Measurements from ENCODE around the gene CCDC28B.

CCDC28B gene

DNA sequence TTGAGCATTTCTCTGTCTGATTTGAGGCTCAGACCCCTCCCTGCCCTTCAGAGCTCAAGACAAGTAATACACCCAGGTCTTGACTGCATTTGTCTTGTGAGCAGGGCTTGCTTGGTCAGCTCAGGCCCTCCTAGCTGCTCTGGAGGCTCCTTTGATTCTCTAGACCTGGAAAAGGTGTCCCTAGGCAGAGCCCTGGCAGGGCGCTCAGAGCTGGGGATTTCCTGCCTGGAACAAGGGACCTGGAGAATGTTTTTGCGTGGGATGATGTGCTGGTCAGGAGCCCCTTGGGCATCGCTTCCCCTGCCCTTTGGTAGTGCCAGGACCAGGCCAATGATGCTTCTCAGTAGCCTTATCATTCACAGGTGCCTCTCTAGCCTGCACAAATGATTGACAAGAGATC is 4.9 kb upstream of the CCDC28B start:
- no peak for DNase-seq

DNA sequence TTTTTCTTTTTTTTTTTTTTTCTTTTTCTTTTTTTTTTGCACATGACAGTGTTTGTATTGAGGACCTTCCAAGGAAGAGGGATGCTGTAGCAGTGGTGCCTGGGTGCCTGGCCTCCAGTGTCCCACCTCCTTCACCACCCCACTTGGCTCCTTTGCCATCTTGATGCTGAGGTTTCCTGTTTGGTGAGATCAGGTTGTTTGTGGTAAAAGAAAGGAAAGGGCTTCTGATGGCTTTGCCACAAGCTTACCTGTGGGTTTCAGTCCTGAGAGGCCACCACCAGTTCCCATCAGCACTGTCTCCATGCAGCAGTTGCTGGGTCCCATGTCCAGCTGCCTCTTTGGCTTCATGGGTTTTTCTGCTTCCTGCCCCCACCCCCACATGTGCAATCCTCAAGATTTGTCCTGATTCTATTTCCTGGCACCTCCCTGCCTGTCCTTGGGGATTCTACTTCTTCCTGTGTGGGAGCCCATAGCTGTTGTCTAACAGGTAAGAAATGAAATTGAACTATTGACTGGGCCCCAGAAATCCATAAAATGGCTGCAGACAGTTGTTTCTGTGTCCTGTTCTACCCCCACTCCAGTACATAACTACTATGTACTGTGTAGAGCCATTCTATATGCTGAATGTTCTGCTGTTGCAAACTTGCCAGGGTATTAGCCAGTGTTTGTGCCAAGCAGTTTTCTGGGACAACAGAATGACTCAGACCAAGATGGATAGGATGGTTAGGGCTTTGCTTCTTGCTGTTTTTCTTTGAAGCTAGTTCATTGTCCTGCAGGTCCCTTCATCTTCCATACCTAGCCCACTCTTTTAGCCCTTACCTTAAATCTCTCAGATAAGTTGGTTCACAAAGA is 4.2 kb upstream of the CCDC28B start:
- no peak for DNase-seq

DNA sequence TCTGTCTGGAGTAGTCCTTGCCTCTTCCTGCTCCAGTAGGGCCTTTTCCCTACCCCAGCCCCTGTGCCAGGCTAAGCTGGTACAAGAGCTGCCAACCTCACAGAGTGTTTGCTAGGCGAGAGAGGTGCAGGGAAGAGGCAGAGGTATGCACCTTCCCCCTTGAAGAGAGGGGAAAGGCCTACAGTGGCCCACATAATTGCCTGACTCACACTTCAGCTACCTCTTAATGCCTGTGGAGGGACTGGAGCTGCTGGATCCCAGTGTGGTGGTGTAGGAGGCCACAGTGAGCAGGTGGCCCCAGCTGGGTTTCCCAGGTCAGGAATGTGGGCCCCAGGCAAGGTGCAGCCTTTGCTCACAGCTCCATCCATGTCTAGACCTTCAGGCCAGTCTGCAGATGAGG is 3.3 kb upstream of the CCDC28B start:
- no peak for DNase-seq

DNA sequence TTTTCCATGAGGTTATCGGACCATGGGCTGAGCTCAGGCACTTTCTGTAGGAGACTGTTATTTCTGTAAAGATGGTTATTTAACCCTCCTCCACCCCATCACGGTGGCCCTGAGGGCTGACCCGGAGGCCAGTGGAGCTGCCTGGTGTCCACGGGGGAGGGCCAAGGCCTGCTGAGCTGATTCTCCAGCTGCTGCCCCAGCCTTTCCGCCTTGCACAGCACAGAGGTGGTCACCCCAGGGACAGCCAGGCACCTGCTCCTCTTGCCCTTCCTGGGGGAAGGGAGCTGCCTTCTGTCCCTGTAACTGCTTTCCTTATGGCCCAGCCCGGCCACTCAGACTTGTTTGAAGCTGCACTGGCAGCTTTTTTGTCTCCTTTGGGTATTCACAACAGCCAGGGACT is 2.6 kb upstream of the CCDC28B start:
- DNase-seq = no peak

DNA sequence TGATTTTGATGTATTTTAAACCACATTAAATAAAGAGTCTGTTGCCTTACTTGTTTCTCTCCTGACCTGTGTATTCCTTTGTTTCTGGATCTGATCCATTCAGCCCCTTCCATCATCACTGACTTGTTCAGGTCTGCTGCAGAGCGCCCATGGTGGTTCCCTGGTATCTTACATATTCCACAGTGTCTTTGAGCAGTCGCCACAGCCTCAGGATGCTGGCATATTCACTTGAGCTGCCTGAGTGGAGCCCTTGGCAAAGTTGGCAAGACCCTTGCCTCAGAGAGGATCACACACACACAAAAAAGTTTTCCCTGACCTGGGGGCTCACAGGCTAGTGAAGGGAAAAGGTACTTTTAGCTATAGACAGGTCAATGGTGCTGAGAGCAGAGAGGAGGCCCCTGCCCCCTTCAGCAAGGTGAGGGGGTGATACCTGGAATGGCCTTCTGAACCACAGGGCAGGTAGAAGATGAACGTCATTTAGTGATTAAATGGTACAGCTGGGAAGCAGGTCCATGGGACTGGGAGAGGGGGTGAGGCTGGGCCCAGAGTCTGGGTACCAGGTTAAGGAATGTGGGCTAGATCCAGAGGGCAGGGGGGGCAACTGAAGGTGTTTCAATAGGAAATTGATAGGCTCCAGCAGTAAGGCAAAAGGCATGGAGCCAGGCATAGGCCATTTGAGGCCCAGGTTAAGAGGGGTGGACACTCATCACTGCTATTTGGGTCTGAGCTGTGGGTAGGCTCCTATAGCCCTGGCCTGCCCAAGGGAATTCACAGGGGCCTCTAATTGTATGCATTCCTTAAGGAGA is 2.0 kb upstream of the CCDC28B start:
- no peak for DNase-seq

DNA sequence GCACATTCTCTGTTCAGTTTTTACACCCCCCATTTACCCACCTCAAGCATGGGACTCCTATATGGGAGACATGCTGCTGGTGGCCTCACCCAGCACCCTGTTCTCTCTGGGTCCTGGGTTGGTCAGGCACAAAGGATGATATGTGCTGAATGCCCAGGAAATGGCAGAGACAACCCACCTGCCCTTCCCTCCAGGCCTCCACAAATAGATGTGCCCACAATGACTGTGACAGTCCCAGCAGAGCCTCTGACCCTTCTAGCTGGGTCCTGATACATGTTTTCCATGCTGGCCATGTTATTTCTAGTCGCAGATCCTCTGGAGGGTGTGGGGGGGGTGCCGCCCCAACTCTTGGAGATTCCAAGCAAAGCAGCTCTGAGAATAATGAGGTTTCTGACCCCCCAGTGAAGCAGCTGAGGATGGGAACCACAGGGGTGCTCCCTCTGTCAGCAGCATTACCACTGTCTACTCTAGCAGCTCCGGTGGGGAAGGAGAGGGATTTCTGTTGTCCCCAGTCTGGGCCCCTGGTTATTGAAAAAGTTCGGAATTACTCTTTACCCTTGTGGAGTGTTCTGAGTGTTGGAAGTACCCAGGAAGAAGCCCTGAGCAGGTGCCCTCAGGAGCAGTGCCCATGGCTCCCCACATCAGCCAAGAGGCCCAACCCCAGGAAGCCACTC is 1.2 kb upstream of the CCDC28B start:
- no peak for DNase-seq

DNA sequence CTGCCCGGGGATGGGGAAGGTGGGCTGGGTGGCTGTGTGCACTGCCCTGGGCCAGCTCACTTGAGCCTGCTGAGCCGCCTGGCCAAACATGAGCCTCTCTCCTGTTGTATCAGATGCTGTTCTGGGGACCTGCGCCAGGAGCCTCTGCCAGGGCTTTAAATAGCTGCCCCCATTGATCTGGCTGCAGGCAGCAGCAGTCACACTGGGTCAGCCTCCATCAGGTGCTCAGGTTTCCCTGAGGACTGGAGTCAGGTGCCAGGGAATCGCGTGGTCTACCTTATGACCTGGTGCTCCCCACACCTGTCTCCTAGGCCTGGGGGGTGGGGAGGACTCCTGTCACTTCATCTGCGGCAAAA is 700 bp upstream of the CCDC28B start:
- no peak for DNase-seq

DNA sequence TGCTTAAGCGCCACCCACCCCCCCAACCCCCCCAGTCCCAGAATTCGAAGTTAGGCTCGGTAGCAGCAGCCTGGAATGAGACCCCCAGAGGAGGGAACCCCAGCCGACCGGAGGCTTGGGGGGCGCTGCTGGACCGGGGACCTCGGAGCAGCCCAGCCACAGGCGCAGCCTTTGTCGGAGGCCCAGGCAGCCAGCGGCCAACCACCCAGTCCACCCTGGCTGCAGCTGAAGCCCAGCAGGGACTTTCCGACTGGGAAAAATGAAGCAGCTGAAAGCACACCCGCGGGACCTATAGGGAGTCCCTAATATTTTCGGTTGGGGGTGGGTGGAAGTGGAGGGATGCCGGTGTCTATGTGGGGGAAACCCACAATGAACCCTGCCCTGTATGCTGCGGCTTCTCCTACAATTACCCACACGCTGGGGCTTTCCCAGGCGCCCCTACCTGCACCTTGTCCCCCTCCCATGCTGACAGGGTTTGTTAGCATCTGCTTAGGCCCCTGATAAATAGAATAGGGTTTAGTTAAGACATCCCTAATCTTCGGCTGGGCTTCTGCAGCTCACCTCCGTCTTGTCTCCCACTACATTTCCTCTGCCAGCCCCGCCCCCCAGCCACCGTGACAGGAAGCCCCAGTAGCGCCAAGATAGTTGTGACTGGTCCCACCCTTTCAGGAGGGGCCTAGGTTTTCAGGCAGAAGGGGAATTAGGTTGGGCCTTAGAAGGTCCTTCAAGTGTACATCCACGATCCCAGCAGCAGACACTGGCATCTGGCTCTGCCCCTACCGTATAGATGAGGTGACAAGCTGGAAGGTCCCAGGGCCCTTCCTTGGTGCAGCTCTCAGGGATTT is 838 bp downstream of the CCDC28B start:
- DNase-seq = peak; percentile 65

DNA sequence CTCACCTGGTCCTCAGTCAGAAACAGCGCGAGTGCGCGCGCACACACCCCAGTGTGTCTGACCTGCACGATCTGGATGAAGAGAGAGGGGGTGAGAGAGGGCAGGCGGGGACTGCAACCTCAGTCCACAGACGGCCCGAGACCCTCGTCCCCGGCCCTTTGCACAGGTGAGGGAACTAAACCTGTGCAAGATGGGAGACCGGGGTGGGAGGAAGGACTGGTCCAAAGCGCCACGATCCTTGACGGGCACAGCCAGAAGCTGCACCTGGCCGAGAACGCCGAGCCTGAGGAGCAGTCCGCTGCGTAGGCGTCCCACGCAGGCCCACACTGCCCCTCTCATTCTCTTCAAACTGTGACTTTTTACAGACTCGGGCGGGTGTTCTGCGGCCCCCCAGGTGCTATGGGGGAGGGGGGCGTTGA is 4.6 kb downstream of the CCDC28B start:
- no peak for DNase-seq

DNA sequence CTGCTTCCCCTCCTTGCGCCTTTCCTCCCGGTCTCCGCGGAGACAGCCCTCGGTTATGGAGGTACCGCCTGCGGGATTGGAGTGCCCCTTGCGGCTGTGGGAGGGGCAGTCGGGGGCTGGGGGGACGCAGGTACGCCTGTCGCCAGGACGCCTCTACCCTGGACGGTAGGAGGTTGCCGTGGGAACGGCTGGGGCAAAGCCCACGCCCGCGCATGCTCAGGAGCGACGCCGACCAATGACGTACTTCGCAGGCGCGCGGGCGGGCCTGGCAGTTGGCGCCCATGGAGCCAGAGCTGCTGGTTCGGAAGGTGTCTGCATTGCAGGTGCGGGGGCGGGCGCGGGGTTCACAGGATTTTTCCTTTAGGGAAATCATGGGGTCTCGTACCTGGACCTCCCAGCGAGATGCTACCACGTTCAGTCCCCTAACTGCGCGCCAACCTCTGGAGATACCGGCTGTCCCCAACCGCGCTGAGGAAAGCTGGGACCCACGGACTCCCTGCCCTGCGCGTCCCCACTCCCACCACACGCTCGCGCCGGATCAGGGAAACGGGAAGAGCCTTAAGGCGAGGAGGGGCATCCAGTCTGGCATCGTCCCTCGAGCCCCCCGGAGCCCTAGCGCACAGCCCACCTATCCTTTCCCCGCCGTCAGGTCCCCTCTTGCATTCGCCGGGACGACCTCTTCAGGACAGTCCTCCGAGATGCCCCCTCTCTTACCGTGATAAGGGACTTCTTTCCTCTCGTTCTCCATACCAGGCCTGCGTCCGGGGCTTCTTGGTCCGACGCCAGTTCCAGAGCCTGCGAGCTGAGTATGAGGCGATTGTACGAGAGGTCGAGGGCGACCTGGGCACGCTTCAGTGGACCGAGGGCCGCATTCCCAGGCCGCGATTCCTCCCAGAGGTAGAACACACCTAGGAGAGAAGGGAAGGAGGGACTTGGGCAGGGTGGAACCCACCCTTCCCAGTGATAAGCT is 5.3 kb downstream of the CCDC28B start, which contains the start of gene IQCC:
Gene IQCC, plus strand, starts transcription at position 271 of the 970 bp plus-strand sequence. Its CDS starts 11 bp downstream, at position 282.
- DNase-seq = peak; percentile 78

DNA sequence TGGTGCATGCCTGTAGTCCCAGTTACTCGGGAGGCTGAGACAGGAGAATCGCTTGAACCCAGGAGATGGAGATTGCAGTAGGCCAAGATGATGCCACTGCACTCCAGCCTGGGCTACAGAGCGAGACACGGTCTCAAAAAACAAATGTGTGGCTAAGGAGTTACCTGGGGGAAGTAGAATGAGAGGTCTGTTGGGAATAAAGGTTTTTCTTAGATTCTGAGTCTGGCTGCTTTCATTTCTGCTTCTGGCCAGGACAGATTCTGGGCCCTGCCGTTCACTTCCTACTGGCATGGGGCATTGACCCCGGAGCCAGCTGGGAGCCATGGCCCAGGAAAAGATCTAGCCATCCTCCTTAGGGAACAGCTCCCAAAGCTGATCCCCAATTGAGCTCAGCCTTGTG is 8.1 kb downstream of the CCDC28B start:
- DNase-seq = no peak

DNA sequence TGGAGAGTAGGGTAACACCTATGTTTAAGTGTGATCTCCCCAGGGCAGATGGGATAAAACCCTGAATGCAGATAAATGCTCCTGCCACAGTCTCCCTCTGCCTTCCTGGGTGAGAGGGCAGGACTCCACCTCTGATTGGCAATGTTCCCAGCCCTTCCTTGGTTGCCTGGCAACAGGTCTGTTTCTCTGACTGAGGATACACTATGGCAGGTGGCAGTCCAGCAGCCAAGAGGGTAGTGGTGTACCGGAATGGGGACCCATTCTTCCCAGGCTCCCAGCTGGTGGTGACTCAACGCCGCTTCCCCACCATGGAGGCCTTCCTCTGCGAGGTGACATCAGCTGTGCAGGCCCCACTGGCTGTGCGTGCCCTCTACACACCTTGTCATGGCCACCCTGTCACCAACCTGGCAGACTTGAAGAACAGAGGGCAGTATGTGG is 8.5 kb downstream of the CCDC28B start, which contains the start of gene DCDC2B:
Gene DCDC2B, plus strand, starts transcription at position 199 of the 438 bp plus-strand sequence. Its CDS starts 5 bp downstream, at position 204.
- DNase-seq = no peak

DNA sequence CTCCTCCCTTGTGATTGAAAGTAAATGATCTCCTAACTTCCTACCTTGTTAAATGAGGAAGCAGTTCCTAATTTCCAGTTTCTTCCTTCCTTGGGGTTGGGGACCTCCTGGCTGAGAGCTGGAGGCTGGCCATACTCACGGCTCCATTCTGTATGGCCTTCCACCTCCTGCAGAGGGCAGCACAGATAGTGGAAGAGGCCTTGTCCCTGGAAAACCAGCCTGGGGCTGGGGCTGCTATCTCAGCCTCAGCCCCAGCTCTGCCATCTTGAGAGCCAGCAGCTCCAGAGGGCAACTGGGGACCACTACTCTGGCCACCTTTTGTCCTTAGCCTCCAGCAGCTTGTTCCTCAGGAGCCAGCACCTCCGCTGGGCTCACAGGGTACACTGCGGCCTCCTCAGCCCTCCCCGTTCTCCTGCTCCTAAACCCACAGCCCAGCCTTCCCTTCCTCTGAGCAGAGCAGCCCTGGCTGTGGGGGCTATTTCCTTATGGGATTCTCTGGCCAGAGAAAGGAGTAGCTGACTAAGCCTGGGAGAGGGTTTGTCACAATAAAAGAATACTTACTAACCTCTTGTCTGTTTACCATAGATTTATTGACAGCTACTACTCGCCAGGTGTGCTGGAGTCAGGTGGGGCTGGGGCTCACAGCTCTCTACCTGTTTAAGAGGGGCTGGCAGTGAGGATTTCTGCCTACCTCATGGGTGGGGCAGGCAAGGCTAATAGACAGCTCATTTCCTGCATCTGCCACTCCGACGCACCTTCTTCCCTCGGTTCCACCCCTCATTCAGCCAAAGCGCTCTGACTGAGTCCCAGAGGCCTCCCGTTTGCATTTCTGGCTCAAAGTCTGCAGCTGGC is 15.5 kb downstream of the CCDC28B start:
- peak; percentile 56 for DNase-seq

DNA sequence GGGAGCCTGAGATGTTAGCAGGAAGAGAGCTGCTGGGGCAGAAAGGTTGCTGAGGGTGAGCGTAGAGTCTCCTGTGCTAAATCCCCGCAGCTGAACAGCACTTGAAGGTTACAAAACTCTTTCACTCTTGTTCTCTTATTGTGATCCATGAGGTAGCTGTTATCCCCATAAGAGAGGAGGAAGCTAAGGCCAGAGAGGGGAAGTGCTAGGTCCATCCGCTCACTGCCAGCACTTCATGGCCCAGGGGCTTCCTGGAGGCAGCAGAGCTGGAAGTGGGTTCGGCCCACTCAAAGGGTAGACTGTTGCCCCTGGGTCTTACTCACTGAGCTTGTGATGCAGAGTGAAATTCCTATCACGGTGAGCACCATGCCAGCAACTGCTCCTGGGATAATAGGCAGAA is 16.2 kb downstream of the CCDC28B start:
- no peak for DNase-seq

DNA sequence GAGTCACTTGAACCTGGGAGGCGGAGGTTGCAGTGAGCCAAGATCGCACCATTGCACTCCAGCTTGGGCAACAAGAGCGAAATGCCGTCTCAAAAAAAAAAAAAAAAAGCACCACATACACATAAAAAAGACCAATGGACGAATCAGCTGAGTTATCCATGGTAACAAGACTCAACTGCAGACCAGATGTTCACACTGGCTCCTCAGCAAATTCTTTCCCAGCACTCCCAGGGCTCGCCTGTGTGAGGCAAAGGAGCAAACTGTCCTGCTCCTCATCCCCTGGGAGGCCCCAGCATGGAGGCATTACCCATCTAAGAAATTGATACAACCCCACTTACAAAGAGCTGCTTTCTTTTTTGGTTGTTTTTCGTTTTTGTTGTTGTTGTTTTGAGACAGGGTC is 18.6 kb downstream of the CCDC28B start:
- DNase-seq = no peak

DNA sequence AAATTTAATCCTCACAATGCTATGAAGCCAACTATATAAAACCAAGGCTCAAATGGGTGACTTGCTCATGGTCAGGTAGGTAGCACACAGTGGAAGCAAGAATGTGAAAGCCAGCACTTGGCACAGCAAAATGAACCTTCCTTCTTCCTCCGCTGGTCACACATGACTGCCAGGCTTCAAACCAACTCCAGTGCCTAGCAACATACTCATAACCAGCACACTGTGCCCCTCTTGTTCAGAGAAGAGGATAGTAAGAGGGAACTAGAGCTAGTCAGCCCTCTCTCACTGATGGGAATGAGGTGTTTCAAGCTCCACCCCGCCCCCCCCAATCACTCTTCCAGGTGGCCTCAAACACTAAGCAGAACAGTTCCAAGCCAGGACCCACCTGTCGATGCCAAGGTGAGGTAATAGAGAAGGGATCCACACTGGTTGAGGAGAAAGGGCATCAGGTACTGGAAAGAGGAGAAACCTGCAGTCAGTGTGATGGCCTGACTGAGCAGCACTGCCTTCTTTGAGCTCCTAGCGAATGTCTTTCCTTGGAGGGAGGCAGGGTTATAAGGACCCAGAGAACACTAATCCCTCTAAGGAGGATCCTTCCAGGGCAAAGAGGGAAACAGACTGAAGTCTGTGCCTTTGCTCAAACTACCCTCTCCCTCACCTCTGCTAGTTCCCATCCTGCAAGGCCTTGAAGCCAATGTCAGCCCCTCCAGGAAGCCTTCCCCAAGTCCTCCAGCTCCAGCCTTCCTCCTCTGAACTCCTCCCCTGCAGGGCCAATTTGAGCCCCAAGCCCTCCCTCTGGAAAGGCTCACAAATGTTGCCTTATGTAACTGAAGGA is 20.6 kb downstream of the CCDC28B start:
- DNase-seq = no peak

DNA sequence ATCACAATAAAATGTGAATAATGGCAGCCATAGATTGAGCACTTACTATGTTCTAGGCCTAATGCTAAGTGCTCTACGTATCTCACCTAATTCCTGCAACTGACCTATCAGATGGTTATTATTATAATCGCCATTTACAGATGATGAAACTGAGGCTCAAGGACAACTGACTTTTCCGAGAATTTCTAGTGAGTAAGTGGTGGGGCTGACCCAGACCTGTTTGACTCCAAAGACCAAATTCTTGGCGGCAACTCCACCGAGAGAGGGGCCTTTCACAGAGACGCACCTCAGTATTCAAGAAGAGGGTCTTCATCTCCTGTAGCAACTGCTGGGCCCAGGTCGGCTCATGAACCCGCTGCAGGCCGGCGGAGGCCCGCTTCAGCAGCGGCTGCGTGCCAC is 21.2 kb downstream of the CCDC28B start:
- no peak for DNase-seq

DNA sequence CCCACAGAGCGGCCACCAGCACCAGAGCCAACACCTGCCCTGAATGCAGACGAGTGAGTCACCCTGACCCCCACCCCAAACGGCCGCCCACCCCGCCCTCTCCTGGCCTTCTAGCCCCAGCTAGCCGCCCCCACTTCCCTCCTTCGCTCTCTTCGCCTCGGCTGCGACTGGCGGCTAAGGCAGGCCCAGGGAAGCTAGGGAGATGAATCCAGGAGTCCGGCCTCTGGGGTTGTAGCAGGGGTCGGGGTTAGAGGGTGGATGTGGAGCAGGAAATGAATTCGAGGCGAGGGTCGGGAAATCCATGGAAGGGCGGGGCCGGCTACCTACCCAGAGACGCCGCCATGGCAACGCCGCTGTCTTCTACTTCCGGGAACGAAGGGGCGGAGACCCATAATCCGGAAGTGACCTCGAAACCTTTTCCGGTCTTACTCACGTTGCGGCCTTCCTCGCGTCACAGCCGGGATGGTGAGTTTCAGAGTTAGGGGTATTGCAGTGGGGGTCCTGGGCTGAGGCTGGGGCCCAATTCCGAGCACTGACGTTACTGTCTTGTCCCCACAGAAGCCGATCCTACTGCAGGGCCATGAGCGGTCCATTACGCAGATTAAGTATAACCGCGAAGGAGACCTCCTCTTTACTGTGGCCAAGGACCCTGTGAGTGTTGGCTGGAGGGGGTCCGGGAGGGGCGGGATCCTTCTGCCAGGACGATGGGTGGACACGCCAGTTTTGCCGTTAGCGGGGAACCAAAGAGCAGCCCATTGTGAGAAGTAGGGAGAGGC is 21.8 kb downstream of the CCDC28B start, which contains the start of the genes EIF3I and TMEM234:
Gene EIF3I, plus strand, starts transcription at position 428 of the 776 bp plus-strand sequence. Its CDS starts 35 bp downstream, at position 463.
Gene TMEM234, minus strand, starts transcription at position 374 of the 776 bp plus-strand sequence. Its CDS starts 31 bp downstream, at position 343.
- DNase-seq = peak; percentile 91

Data from activated T-cell treated with anti-CD3 and anti-CD28 coated beads for 4 hours (primary cell).